HepG2 (cell line): ENCODE results near the gene AMZ2. TPM values are rescaled to one million over a fixed set of nuclear protein-coding genes. Genes with fewer than 3 reads are reported as not detected.

ENCODE experiments used
- ATF2 ChIP-seq: sonication (generic); formaldehyde crosslinking; IDR thresholded peaks from 2 replicates; pipeline ENCODE4 v1.4.0; 2020; ENCODE audit warnings: missing genetic modification reagents
- BORCS8-MEF2B ChIP-seq: sonication (generic); formaldehyde crosslinking; IDR thresholded peaks from 2 replicates; pipeline ENCODE4 v1.8.0; 2022; ENCODE audit warnings: mild to moderate bottlenecking, missing genetic modification reagents
- ELF1 ChIP-seq: sonication (generic); formaldehyde crosslinking; IDR thresholded peaks from 2 replicates; pipeline ENCODE4 v1.4.0; 2020; ENCODE audit warnings: missing genetic modification reagents
- ESRRA ChIP-seq: sonication (generic); formaldehyde crosslinking; IDR thresholded peaks from 2 replicates; pipeline ENCODE4 v1.5.1; 2020; ENCODE audit warnings: mild to moderate bottlenecking, low read depth, missing genetic modification reagents
- HDAC1 ChIP-seq: sonication (generic); formaldehyde crosslinking; IDR thresholded peaks from 2 replicates; pipeline ENCODE4 v1.5.1; 2020; ENCODE audit warnings: mild to moderate bottlenecking, missing genetic modification reagents
- MXI1 ChIP-seq: IDR thresholded peaks from 3 replicates; pipeline ENCODE4 v1.6.1; 2012; ENCODE audit warnings: low read depth, low read length, inconsistent platforms, borderline replicate concordance
- PATZ1 ChIP-seq: sonication (generic); formaldehyde crosslinking; IDR thresholded peaks from 2 replicates; pipeline ENCODE4 v1.4.0; 2020; ENCODE audit warnings: missing genetic modification reagents
- SIN3A ChIP-seq: IDR thresholded peaks from 2 replicates; pipeline ENCODE4 v1.6.1; 2011; ENCODE audit warnings: low read depth, mild to moderate bottlenecking, control low read depth, low read length, borderline replicate concordance
- TCF7L2 ChIP-seq: IDR thresholded peaks from 2 replicates; pipeline ENCODE4 v1.6.1; 2011; ENCODE audit warnings: mild to moderate bottlenecking, low read depth, low read length, moderate library complexity
- THAP11 ChIP-seq: IDR thresholded peaks from 2 replicates; pipeline ENCODE4 v1.6.1; 2016; ENCODE audit warnings: missing biosample characterization, missing genetic modification reagents
- U2AF1 ChIP-seq: fragments of 200-400 bp; formaldehyde crosslinking; optimal IDR thresholded peaks from 2 replicates; pipeline ENCODE3; 2017; ENCODE audit warnings: mild to moderate bottlenecking, low read depth, low read length
- ZBTB26 ChIP-seq: IDR thresholded peaks from 2 replicates; pipeline ENCODE4 v1.6.1; 2016; ENCODE audit warnings: missing compliant biosample characterization, missing genetic modification reagents, borderline replicate concordance
- ZC3H4 ChIP-seq: sonication (generic); formaldehyde crosslinking; IDR thresholded peaks from 2 replicates; pipeline ENCODE4 v1.4.0; 2020; ENCODE audit warnings: missing genetic modification reagents, borderline replicate concordance
- ZKSCAN8 ChIP-seq: IDR thresholded peaks from 2 replicates; pipeline ENCODE4 v1.6.1; 2016; ENCODE audit warnings: borderline replicate concordance, missing genetic modification reagents, missing compliant biosample characterization
- ZNF598 ChIP-seq: sonication (generic); formaldehyde crosslinking; IDR thresholded peaks from 2 replicates; pipeline ENCODE4 v1.5.1; 2020; ENCODE audit warnings: mild to moderate bottlenecking, missing genetic modification reagents, borderline replicate concordance
- ZNF772 ChIP-seq: sonication (generic); formaldehyde crosslinking; IDR thresholded peaks from 2 replicates; pipeline ENCODE4 v1.5.0; 2020; ENCODE audit warnings: mild to moderate bottlenecking, missing genetic modification reagents
- polyA plus RNA-seq, 8 experiments: library from polyadenylated mRNA; depleted of rRNA in 3 of 8; stranded (reverse) in 7 of 8; unstranded in 1 of 8; fragments of >200 nt; fragmentation: Illumina TruSeq in 4 of 8; extraction: Trizol in 4 of 8; gene quantifications; 2 replicates each; pipeline versions ENCODE4 v1.2.1 to v1.2.3, GENCODE V29; 2011 to 2016; ENCODE audit warnings: low read depth in 4 of 8, missing spikeins in 1 of 8, mixed read lengths in 1 of 8; ENCODE audit not compliant: insufficient read depth in 1 of 8
- total RNA-seq, 5 experiments: library from RNA; depleted of rRNA; stranded (reverse); fragments of >200 nt; fragmentation: Illumina TruSeq; extraction: Trizol; gene quantifications; 2 replicates each; pipeline ENCODE4 v1.2.3, GENCODE V29; 2016; ENCODE audit warnings: low read depth in 1 of 5
- TF ChIP-seq, protein P1 (sequence below): sonication (generic); formaldehyde crosslinking; IDR thresholded peaks from 2 replicates; pipeline ENCODE4 v1.4.0; 2020; ENCODE audit warnings: missing genetic modification reagents, mild to moderate bottlenecking, borderline replicate concordance
- TF ChIP-seq, protein P2 (sequence below): sonication (generic); formaldehyde crosslinking; conservative IDR thresholded peaks from 2 replicates; pipeline ENCODE4 v1.8.0; 2022; ENCODE audit warnings: mild to moderate bottlenecking, moderate library complexity, missing genetic modification reagents

Gene AMZ2
- total and polyA plus RNA-seq, 2 of the 13 experiments (the other 11 are each of a cell fraction or from before 2014, with no cell fraction given): 86.9 to 90.2 TPM

- TF ChIP-seq PATZ1 (CRISPR knock-in tag) (peak; percentile 59), TCF7L2 (no peak), ESRRA (CRISPR knock-in tag) (no peak), SIN3A (peak; percentile 71; the same call in 1 of the 2 replicates), THAP11 (CRISPR knock-in tag) (no peak), ZKSCAN8 (CRISPR knock-in tag) (0 out of 2 replicates have a peak, but pooled peaks have one; percentile 20), MXI1 (peak; percentile 48; the same call in 1 of the 3 replicates), ATF2 (CRISPR knock-in tag) (no peak), HDAC1 (CRISPR knock-in tag) (peak; percentile 36), ZNF598 (CRISPR knock-in tag) (peak; percentile 42; the same call in 1 of the 2 replicates), U2AF1 (peak; percentile 35), ZC3H4 (no peak), ZNF772 (CRISPR knock-in tag) (peak; percentile 65; the same call in 1 of the 2 replicates), ZBTB26 (peak; percentile 20; the same call in 1 of the 2 replicates), ELF1 (CRISPR knock-in tag) (peak; percentile 12; the same call in 1 of the 2 replicates), BORCS8-MEF2B (CRISPR knock-in tag) (0 out of 2 replicates have a peak, but pooled peaks have one; percentile 27)
- TF ChIP-seq, protein P1, sequence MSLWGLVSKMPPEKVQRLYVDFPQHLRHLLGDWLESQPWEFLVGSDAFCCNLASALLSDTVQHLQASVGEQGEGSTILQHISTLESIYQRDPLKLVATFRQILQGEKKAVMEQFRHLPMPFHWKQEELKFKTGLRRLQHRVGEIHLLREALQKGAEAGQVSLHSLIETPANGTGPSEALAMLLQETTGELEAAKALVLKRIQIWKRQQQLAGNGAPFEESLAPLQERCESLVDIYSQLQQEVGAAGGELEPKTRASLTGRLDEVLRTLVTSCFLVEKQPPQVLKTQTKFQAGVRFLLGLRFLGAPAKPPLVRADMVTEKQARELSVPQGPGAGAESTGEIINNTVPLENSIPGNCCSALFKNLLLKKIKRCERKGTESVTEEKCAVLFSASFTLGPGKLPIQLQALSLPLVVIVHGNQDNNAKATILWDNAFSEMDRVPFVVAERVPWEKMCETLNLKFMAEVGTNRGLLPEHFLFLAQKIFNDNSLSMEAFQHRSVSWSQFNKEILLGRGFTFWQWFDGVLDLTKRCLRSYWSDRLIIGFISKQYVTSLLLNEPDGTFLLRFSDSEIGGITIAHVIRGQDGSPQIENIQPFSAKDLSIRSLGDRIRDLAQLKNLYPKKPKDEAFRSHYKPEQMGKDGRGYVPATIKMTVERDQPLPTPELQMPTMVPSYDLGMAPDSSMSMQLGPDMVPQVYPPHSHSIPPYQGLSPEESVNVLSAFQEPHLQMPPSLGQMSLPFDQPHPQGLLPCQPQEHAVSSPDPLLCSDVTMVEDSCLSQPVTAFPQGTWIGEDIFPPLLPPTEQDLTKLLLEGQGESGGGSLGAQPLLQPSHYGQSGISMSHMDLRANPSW (CRISPR knock-in tag): 0 out of 2 replicates have a peak, but pooled peaks have one; percentile 49
- TF ChIP-seq, protein P2, sequence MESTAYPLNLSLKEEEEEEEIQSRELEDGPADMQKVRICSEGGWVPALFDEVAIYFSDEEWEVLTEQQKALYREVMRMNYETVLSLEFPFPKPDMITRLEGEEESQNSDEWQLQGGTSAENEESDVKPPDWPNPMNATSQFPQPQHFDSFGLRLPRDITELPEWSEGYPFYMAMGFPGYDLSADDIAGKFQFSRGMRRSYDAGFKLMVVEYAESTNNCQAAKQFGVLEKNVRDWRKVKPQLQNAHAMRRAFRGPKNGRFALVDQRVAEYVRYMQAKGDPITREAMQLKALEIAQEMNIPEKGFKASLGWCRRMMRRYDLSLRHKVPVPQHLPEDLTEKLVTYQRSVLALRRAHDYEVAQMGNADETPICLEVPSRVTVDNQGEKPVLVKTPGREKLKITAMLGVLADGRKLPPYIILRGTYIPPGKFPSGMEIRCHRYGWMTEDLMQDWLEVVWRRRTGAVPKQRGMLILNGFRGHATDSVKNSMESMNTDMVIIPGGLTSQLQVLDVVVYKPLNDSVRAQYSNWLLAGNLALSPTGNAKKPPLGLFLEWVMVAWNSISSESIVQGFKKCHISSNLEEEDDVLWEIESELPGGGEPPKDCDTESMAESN (CRISPR knock-in tag): 0 out of 2 replicates have a peak, but pooled peaks have one; percentile 47
These were observed 42.6 kb downstream of the AMZ2 start (continued) for GRCh38 chr17:68290268-68290954.
